UCSD-AML1 (cell line): ENCODE results near the gene CD46.

Experiments
- DNase-seq: peaks from one replicate; lab custom pipeline; 2025; ENCODE audit not compliant: unreplicated experiment; lab: John Stamatoyannopoulos, UW

The CD46 gene

GRCh38 chr1:207812778-207813511 lies 61.1 kb downstream of the CD46 start:
- DNase-seq, result no peak

GRCh38 chr1:207813512-207813881 lies 61.6 kb downstream of the CD46 start:
- DNase-seq, result no peak

GRCh38 chr1:207813946-207814345 lies 62.1 kb downstream of the CD46 start:
- no peak for DNase-seq

GRCh38 chr1:207814469-207814868 lies 62.6 kb downstream of the CD46 start:
- no peak for DNase-seq

GRCh38 chr1:207815466-207815865 lies 63.6 kb downstream of the CD46 start:
- no peak for DNase-seq

GRCh38 chr1:207815913-207816291 lies 64.0 kb downstream of the CD46 start:
- DNase-seq, result no peak

GRCh38 chr1:207817166-207817565 lies 65.3 kb downstream of the CD46 start:
- no peak for DNase-seq

- no peak for DNase-seq
Measured at GRCh38 chr1:207817778-207818751, 66.2 kb downstream of the CD46 start.

- DNase-seq, result no peak
Measured at GRCh38 chr1:207818971-207819451, 67.2 kb downstream of the CD46 start.

GRCh38 chr1:207820568-207821463 lies 69.0 kb downstream of the CD46 start:
- DNase-seq, result no peak

GRCh38 chr1:207821464-207822045 lies 69.7 kb downstream of the CD46 start:
- DNase-seq, result no peak

- no peak for DNase-seq
Measured at GRCh38 chr1:207822124-207822601, 70.3 kb downstream of the CD46 start.

- DNase-seq, result no peak
Measured at GRCh38 chr1:207822602-207823451, 71.0 kb downstream of the CD46 start.

GRCh38 chr1:207823531-207823879 lies 71.7 kb downstream of the CD46 start:
- DNase-seq, result no peak

GRCh38 chr1:207823880-207824566 lies 72.2 kb downstream of the CD46 start:
- peak; percentile 45 for DNase-seq

GRCh38 chr1:207824691-207825408 lies 73.0 kb downstream of the CD46 start:
- DNase-seq, result no peak

GRCh38 chr1:207825409-207825695 lies 73.5 kb downstream of the CD46 start:
- no peak for DNase-seq

- DNase-seq, result peak; percentile 74
Measured at GRCh38 chr1:207825719-207826556, 74.1 kb downstream of the CD46 start.
